T-helper 2 cell treated with Interferon-gamma antibody and Interleukin-4, amounts not matched to agents 5 μg/mL and 100 μg/mL, for 36 hours (primary cell): ENCODE measurements around the gene TBL1X.
A peak's percentile ranks its signal among the peaks of the same experiment; 100 is the strongest.

Experiments
- DNase-seq: peaks from one replicate; pipeline ENCODE4 v3.0.0; 2021; ENCODE audit warnings: low spot score
- H3K27ac Mint-ChIP-seq: one replicate; pipeline ENCODE4 v1.8.0; 2021; ENCODE audit warnings: mild to moderate bottlenecking, mixed read lengths
- H3K27me3 Mint-ChIP-seq: one replicate; pipeline ENCODE4 v1.8.0; 2021; ENCODE audit warnings: low read depth, mixed read lengths
- H3K36me3 Mint-ChIP-seq: one replicate; pipeline ENCODE4 v1.8.0; 2021; ENCODE audit warnings: low read depth, mixed read lengths
- H3K4me1 Mint-ChIP-seq: one replicate; pipeline ENCODE4 v1.8.0; 2021; ENCODE audit warnings: low read depth, mixed read lengths
- H3K4me3 Mint-ChIP-seq: one replicate; pipeline ENCODE4 v1.8.0; 2022; ENCODE audit warnings: mild to moderate bottlenecking, moderate library complexity, mixed read lengths
- H3K9me3 Mint-ChIP-seq: one replicate; pipeline ENCODE4 v1.8.0; 2021; ENCODE audit warnings: mixed read lengths

Gene TBL1X

GRCh38 chrX:9635368-9635767 is 170.5 kb downstream of the TBL1X start:
- Mint-ChIP-seq H3K27ac (no peak overlapping the region), H3K9me3 (no peaks in the 10 kb centered on the region), H3K27me3 (no peaks in the 10 kb centered on the region), H3K4me3 (no peak overlapping the region), H3K36me3 (peaks cover 3% of the 10 kb centered on the region), H3K4me1 (peaks cover 7% of the 10 kb centered on the region)
- DNase-seq: no peak

GRCh38 chrX:9635803-9636202 is 170.9 kb downstream of the TBL1X start:
- no peak for DNase-seq
- no peak overlapping the region for H3K27ac Mint-ChIP-seq

GRCh38 chrX:9638871-9639270 is 174.0 kb downstream of the TBL1X start:
- Mint-ChIP-seq H3K36me3 (peaks cover 9% of the 10 kb centered on the region), H3K27me3 (no peaks in the 10 kb centered on the region), H3K27ac (no peak overlapping the region), H3K4me1 (peaks cover 18% of the 10 kb centered on the region), H3K9me3 (no peaks in the 10 kb centered on the region), H3K4me3 (no peak overlapping the region)
- no peak for DNase-seq

More at GRCh38 chrX:9635803-9636202, 170.9 kb downstream of the TBL1X start:
- H3K36me3 Mint-ChIP-seq: peaks cover 3% of the 10 kb centered on the region
- no peaks in the 10 kb centered on the region for H3K9me3 Mint-ChIP-seq
- no peak overlapping the region for H3K4me3 Mint-ChIP-seq
- no peaks in the 10 kb centered on the region for H3K27me3 Mint-ChIP-seq
- peaks cover 7% of the 10 kb centered on the region for H3K4me1 Mint-ChIP-seq

DNA sequence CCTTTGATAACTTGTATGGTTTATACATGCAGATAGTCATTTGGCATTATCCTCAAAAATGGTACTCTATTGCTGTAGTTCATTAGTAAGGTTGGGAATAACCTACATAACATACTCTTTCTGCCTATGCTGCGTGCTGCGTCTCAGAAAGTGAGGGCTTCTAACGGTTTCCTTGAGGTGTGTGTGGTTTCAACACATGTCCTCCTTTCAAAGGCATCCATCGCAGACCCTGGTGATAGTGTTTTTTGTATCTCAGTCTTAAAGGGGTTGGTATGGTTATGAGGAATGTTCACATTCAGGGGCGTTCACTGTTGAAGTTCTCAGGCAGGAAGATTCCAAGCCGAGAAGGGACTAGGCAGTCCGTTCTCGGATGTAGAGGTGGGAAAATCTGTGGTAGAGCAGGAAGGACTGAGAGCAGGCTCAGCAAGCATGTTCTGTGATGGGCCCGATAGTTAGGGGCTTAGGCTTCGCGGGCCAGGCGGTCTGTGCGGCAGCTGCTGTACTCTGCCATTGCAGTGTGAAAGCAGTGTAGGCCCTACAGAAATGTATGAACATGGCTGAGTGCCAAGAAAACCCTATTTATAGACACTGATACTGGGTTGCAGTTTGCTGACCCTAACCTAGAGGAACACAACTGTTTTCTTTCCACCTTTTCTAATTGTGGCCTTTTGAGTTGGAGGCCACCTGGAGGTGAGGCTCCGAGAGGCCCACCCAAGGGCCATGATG is 177.6 kb downstream of the TBL1X start:
- H3K9me3 Mint-ChIP-seq: no peaks in the 10 kb centered on the region
- H3K4me3 Mint-ChIP-seq: peak overlapping the region; percentile 19
- no peaks in the 10 kb centered on the region for H3K27me3 Mint-ChIP-seq
- peak overlapping the region; percentile 34 for H3K27ac Mint-ChIP-seq
- no peak for DNase-seq
- peaks cover 9% of the 10 kb centered on the region for H3K36me3 Mint-ChIP-seq
- H3K4me1 Mint-ChIP-seq: peaks cover 27% of the 10 kb centered on the region

DNA sequence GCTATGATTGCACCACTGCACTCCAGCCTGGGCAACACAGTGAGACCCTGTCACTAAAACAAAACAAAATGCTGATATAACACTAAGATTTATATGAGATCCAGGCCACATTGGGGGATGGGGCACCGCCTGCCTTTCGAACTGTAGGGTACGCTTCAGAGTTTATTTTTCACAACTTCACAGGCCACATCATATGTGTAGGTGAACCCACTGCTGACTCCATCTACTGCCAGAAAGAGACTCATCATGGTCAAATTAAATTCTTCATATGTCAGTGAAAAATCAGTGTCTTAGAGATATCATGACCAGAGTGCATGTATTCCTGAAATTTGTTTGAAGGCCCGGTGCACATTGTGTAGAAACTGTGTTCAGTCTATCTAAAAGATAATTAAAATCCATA is 178.9 kb downstream of the TBL1X start:
- Mint-ChIP-seq H3K9me3 (no peaks in the 10 kb centered on the region), H3K27me3 (no peaks in the 10 kb centered on the region), H3K4me3 (no peak overlapping the region), H3K36me3 (peaks cover 9% of the 10 kb centered on the region), H3K27ac (peak overlapping the region; percentile 68), H3K4me1 (peaks cover 25% of the 10 kb centered on the region)
- no peak for DNase-seq

DNA sequence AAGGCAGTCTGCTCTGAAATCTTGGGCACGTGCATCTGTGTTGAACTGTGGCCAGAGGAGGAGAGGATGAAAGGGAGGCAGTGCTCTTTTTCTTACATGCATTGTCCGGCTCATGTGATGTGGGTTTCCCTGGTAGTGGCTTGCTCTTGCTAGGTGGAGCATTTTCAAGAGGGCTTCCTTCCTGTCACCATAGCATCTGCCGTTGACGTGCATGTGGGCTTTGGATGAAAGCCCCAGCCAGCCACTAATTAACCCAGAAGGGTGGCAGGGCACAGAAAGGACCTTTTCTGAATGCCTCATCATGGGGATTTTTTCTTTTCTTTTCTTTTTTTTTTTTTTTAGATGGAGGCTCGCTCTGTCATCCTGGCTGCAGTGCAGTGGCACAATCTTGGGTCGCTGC is 179.5 kb downstream of the TBL1X start:
- H3K36me3 Mint-ChIP-seq: peaks cover 9% of the 10 kb centered on the region
- peaks cover 22% of the 10 kb centered on the region for H3K4me1 Mint-ChIP-seq
- H3K27me3 Mint-ChIP-seq: no peaks in the 10 kb centered on the region
- H3K9me3 Mint-ChIP-seq: no peaks in the 10 kb centered on the region
- H3K4me3 Mint-ChIP-seq: peak overlapping the region; percentile 38
- peak overlapping the region; percentile 68 for H3K27ac Mint-ChIP-seq
- peak; percentile 45 for DNase-seq

DNA sequence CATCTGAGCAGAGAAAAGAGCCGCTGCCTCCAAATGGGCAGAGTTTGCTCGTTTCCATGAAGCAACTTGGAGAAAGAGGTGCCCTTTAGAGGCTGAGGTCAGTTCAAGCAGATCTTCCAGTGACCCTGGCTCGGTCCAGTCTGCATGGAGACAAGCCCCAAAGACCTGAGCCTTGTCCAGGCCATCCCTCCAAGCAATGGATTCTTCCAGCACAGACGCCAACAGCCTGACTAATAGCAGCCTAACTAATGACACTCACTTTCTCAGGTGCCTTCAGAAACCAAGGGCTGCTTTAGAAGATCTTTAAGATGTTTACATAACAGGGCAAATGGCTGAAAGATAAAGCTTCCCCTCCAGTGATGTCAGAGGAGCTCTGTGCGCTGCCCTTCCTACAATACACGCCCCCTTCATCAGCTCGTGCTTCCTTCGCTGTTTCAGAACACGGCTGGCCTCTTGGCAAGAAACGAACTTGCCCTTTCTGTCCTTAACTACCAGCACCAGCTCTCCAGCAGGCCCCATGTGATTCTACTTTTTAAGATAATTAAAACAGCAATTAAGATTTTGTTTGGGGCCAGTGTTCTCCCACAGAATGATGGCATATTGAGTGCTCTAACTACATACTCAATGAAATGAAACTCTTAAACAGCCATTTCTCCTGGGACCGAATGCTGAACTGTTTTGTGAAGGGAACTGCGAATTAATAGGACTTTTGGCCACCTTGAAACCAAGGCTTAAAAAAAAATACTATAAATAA is 181.8 kb downstream of the TBL1X start:
- Mint-ChIP-seq H3K9me3 (no peaks in the 10 kb centered on the region), H3K36me3 (peaks cover 9% of the 10 kb centered on the region), H3K4me3 (no peak overlapping the region), H3K27me3 (no peaks in the 10 kb centered on the region), H3K4me1 (peaks cover 22% of the 10 kb centered on the region), H3K27ac (no peak overlapping the region)
- no peak for DNase-seq

DNA sequence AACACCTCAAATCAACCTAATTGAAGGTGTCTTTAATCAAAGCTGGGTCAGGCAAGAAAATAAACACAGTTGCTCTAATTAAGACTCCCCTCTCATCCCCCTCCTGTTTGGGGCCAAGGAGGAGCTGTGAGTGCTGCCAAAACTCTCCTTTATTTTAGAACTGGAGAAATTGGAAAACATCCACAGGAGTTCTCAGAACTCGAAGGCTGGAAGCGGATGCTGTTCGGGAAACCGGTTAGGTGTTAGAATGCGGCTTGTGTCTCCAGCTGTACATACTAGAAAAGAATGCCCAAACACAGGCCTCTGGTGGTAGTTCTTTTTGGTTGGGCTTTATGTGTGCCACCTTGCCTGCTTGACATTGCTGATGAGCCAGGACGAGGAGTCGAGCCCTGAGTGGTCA is 182.6 kb downstream of the TBL1X start:
- no peaks in the 10 kb centered on the region for H3K9me3 Mint-ChIP-seq
- peaks cover 4% of the 10 kb centered on the region for H3K36me3 Mint-ChIP-seq
- no peak for DNase-seq
- no peaks in the 10 kb centered on the region for H3K27me3 Mint-ChIP-seq
- peaks cover 15% of the 10 kb centered on the region for H3K4me1 Mint-ChIP-seq
- H3K4me3 Mint-ChIP-seq: no peak overlapping the region
- H3K27ac Mint-ChIP-seq: no peak overlapping the region

GRCh38 chrX:9650091-9650490 is 185.2 kb downstream of the TBL1X start:
- no peak overlapping the region for H3K4me3 Mint-ChIP-seq
- H3K9me3 Mint-ChIP-seq: no peaks in the 10 kb centered on the region
- H3K36me3 Mint-ChIP-seq: peaks cover 3% of the 10 kb centered on the region
- H3K27me3 Mint-ChIP-seq: no peaks in the 10 kb centered on the region
- no peak for DNase-seq
- H3K4me1 Mint-ChIP-seq: peaks cover 2% of the 10 kb centered on the region
- no peak overlapping the region for H3K27ac Mint-ChIP-seq

GRCh38 chrX:9651737-9652136 is 186.9 kb downstream of the TBL1X start:
- no peak overlapping the region for H3K4me3 Mint-ChIP-seq
- DNase-seq: no peak
- no peaks in the 10 kb centered on the region for H3K9me3 Mint-ChIP-seq
- peaks cover 4% of the 10 kb centered on the region for H3K36me3 Mint-ChIP-seq
- no peaks in the 10 kb centered on the region for H3K27me3 Mint-ChIP-seq
- peaks cover 2% of the 10 kb centered on the region for H3K4me1 Mint-ChIP-seq
- H3K27ac Mint-ChIP-seq: no peak overlapping the region

DNA sequence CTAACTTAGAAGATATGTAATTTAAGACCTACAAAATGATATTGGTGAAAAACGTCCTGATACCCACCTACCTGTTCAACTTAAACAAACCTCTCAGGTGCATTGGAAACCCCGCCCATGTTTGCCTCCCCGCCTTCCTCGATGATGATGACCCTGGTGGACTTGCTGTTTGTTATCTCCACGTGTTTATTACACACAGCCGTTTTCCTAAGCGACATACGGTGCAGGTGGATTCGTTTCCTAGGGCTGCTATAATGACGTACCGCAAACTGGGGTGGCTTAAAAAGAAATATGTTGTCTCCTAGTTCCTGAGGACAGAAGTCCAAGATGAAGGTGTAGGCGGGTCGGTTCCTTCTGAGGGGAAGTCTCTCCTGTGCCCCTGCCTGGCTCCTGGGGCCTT is 190.1 kb downstream of the TBL1X start:
- Mint-ChIP-seq H3K36me3 (peaks cover 12% of the 10 kb centered on the region), H3K27ac (no peak overlapping the region), H3K4me1 (no peaks in the 10 kb centered on the region), H3K27me3 (no peaks in the 10 kb centered on the region), H3K4me3 (no peak overlapping the region), H3K9me3 (no peaks in the 10 kb centered on the region)
- DNase-seq: no peak

DNA sequence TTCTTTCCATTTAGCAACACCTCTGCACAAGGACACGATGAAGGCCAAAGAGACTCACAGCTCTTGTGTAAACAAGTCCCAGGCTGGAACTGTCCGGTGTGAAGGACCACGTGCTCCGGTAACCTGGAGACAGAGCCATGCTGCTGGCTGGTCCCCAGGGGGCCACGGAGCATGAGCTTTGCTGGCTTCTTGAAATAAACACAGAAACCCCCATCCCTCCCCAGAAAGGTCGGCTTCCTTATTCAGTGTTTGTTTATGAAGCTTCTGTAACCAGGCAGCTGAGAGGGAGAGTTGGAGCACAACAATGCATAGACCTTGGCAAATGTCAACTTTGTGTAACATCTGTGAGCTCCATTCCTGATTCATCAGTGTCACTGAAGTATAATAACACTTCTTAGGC is 191.4 kb downstream of the TBL1X start:
- Mint-ChIP-seq H3K4me1 (no peaks in the 10 kb centered on the region), H3K36me3 (peaks cover 12% of the 10 kb centered on the region), H3K27ac (no peak overlapping the region), H3K27me3 (no peaks in the 10 kb centered on the region), H3K9me3 (no peaks in the 10 kb centered on the region), H3K4me3 (no peak overlapping the region)
- DNase-seq: no peak

GRCh38 chrX:9656871-9657270 is 192.0 kb downstream of the TBL1X start:
- no peaks in the 10 kb centered on the region for H3K9me3 Mint-ChIP-seq
- H3K27ac Mint-ChIP-seq: no peak overlapping the region
- peaks cover 12% of the 10 kb centered on the region for H3K36me3 Mint-ChIP-seq
- no peaks in the 10 kb centered on the region for H3K27me3 Mint-ChIP-seq
- DNase-seq: no peak
- H3K4me1 Mint-ChIP-seq: no peaks in the 10 kb centered on the region
- no peak overlapping the region for H3K4me3 Mint-ChIP-seq

DNA sequence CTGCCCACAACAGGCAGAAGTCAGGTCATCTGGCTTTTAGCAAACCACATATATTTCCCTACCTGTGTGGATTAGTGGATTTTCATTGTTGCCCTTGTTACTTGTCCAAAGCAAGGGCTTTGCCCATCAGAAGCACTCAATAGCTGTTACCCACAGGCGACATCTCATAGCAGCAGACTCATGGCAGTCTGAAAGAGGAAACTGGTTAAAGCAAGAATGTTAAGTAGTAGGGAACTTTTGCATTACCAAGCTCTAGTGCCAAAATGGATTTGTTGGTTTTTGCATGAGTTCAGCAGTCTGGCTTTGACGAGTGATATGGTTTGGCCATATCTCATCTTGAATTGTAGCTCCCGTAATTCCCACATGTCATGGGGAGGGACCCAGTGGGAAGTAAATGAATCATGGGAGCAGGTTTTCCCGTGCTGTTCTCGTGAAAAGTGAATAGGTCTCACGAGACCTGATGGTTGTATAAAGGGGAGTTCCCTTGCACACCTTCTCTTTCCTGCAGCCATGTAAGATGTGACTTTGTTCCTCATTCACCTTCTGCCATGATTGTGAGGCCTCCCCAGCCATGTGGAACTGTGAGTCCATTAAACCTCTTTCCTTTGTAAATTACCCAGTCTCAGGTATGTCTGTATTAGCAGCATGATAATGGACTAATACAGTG is 192.9 kb downstream of the TBL1X start:
- Mint-ChIP-seq H3K36me3 (peaks cover 12% of the 10 kb centered on the region), H3K27ac (no peak overlapping the region), H3K27me3 (no peaks in the 10 kb centered on the region), H3K4me1 (no peaks in the 10 kb centered on the region), H3K9me3 (no peaks in the 10 kb centered on the region), H3K4me3 (no peak overlapping the region)
- no peak for DNase-seq
